Natural killer cell treated with Interleukin-12 subunit alpha and Interleukin-12 subunit beta and Interleukin-15 and Interleukin-18, amount 100 ng/mL, for 72 hours (primary cell): ENCODE measurements around the gene SAP30BP. TPM values are rescaled to one million over a fixed set of nuclear protein-coding genes. Genes with fewer than 3 reads are reported as not detected.

Experiments
- ATAC-seq, 2 donors: fragments of 150-1000 bp; cut with Tn5 transposase in 1 of 2; sonication (Bioruptor Pico), chemical (Tn5 transposase) in 1 of 2; 2 replicates each; pipeline ENCODE4 v1.10.0; 2021
- DNase-seq: peaks from one replicate; pipeline ENCODE4 v3.0.0; 2022; ENCODE audit warnings: low spot score
- H3K27ac Mint-ChIP-seq, 2 donors: 1 replicate in 1 of 2; 2 replicates in 1 of 2; pipeline ENCODE4 v1.8.0; 2022; ENCODE audit warnings: mixed read lengths in 2 of 2, mild to moderate bottlenecking in 1 of 2, moderate library complexity in 1 of 2
- H3K27me3 Mint-ChIP-seq, 2 donors: 1 replicate in 1 of 2; 2 replicates in 1 of 2; pipeline ENCODE4 v1.8.0; 2022; ENCODE audit warnings: mixed read lengths in 2 of 2
- H3K36me3 Mint-ChIP-seq: one replicate; pipeline ENCODE4 v1.8.0; 2022; ENCODE audit warnings: mixed read lengths
- H3K4me1 Mint-ChIP-seq, 2 donors: 1 replicate in 1 of 2; 2 replicates in 1 of 2; pipeline ENCODE4 v1.8.0; 2022; ENCODE audit warnings: low read depth in 2 of 2, mixed read lengths in 2 of 2, mild to moderate bottlenecking in 1 of 2
- H3K4me3 Mint-ChIP-seq: one replicate; pipeline ENCODE4 v1.8.0; 2022; ENCODE audit warnings: mixed read lengths
- H3K9me3 Mint-ChIP-seq: 2 replicates; pipeline ENCODE4 v1.8.0; 2022; ENCODE audit warnings: mixed read lengths
- total RNA-seq, 2 donors: library from RNA; stranded (reverse); gene quantifications; one replicate each; pipeline ENCODE4 v1.2.3, GENCODE V29; 2022

The SAP30BP gene
- total RNA-seq, 2 donors from 2014 or later: 129 TPM

- Mint-ChIP-seq H3K4me1 (peaks cover 38 to 44% of the 10 kb centered on the region in 2 donors), H3K27me3 (no peaks in the 10 kb centered on the region), H3K36me3 (peaks cover 4% of the 10 kb centered on the region), H3K9me3 (no peaks in the 10 kb centered on the region), H3K4me3 (no peak overlapping the region), H3K27ac (no peak overlapping the region)
- DNase-seq (no peak), ATAC-seq (no peak)
Observed at GRCh38 chr17:75693500-75694481, 26.7 kb downstream of the SAP30BP start.

GRCh38 chr17:75694536-75694935, 27.4 kb downstream of the SAP30BP start:
- H3K9me3 Mint-ChIP-seq: no peaks in the 10 kb centered on the region
- DNase-seq (no peak), ATAC-seq (no peak)
- no peaks in the 10 kb centered on the region for H3K27me3 Mint-ChIP-seq
- peaks cover 4% of the 10 kb centered on the region for H3K36me3 Mint-ChIP-seq
- no peak overlapping the region for H3K4me3 Mint-ChIP-seq
- no peak overlapping the region for H3K27ac Mint-ChIP-seq
- H3K4me1 Mint-ChIP-seq: peaks cover 31 to 39% of the 10 kb centered on the region in 2 donors

- Mint-ChIP-seq H3K27me3 (no peaks in the 10 kb centered on the region), H3K27ac (peak overlapping the region in 1 of 2 donors; percentile 26), H3K4me1 (peaks cover 26 to 34% of the 10 kb centered on the region in 2 donors), H3K4me3 (no peak overlapping the region), H3K36me3 (peaks cover 4% of the 10 kb centered on the region), H3K9me3 (no peaks in the 10 kb centered on the region)
- ATAC-seq: no peak
- DNase-seq: no peak
Observed at GRCh38 chr17:75695141-75695829, 28.1 kb downstream of the SAP30BP start.

- peaks cover 4% of the 10 kb centered on the region for H3K36me3 Mint-ChIP-seq
Observed at GRCh38 chr17:75695830-75696271, 28.7 kb downstream of the SAP30BP start.

GRCh38 chr17:75697651-75698291, 30.6 kb downstream of the SAP30BP start:
- no peaks in the 10 kb centered on the region for H3K9me3 Mint-ChIP-seq
- no peak for DNase-seq
- no peaks in the 10 kb centered on the region for H3K27me3 Mint-ChIP-seq
- peaks cover 12% of the 10 kb centered on the region for H3K36me3 Mint-ChIP-seq
- ATAC-seq: no peak
- H3K4me1 Mint-ChIP-seq: peaks cover 4 to 11% of the 10 kb centered on the region in 2 donors
- H3K27ac Mint-ChIP-seq: no peak overlapping the region
- no peak overlapping the region for H3K4me3 Mint-ChIP-seq

More at GRCh38 chr17:75695830-75696271, 28.7 kb downstream of the SAP30BP start:
- no peak overlapping the region for H3K27ac Mint-ChIP-seq
- H3K4me1 Mint-ChIP-seq: peaks cover 21 to 29% of the 10 kb centered on the region in 2 donors
- no peak for ATAC-seq
- H3K27me3 Mint-ChIP-seq: no peaks in the 10 kb centered on the region
- no peak overlapping the region for H3K4me3 Mint-ChIP-seq
- H3K9me3 Mint-ChIP-seq: no peaks in the 10 kb centered on the region
- DNase-seq: no peak

- Mint-ChIP-seq H3K36me3 (peaks cover 12% of the 10 kb centered on the region), H3K4me1 (peaks cover 4 to 11% of the 10 kb centered on the region in 2 donors), H3K4me3 (no peak overlapping the region), H3K9me3 (no peaks in the 10 kb centered on the region), H3K27ac (no peak overlapping the region), H3K27me3 (no peaks in the 10 kb centered on the region)
- DNase-seq: no peak
- no peak for ATAC-seq
Observed at GRCh38 chr17:75698659-75699058, 31.5 kb downstream of the SAP30BP start.

- H3K9me3 Mint-ChIP-seq: no peaks in the 10 kb centered on the region
- ATAC-seq: no peak
- H3K4me1 Mint-ChIP-seq: peaks cover 0 to 11% of the 10 kb centered on the region in 2 donors
- no peaks in the 10 kb centered on the region for H3K27me3 Mint-ChIP-seq
- H3K4me3 Mint-ChIP-seq: no peak overlapping the region
- H3K36me3 Mint-ChIP-seq: peaks cover 7% of the 10 kb centered on the region
- peak overlapping the region in 1 of 2 donors; percentile 14 for H3K27ac Mint-ChIP-seq
- no peak for DNase-seq
Observed at GRCh38 chr17:75701288-75701687, 34.1 kb downstream of the SAP30BP start.

- Mint-ChIP-seq H3K27ac (no peak overlapping the region), H3K36me3 (peaks cover 7% of the 10 kb centered on the region), H3K27me3 (no peaks in the 10 kb centered on the region), H3K4me3 (no peak overlapping the region), H3K9me3 (no peaks in the 10 kb centered on the region), H3K4me1 (peaks cover 0 to 2% of the 10 kb centered on the region in 2 donors)
- ATAC-seq: no peak
- DNase-seq: no peak
Observed at GRCh38 chr17:75703191-75703590, 36.1 kb downstream of the SAP30BP start.

GRCh38 chr17:75703591-75703990, 36.5 kb downstream of the SAP30BP start:
- DNase-seq (no peak), ATAC-seq (no peak)
- Mint-ChIP-seq H3K36me3 (peaks cover 7% of the 10 kb centered on the region), H3K4me3 (no peak overlapping the region), H3K27me3 (no peaks in the 10 kb centered on the region), H3K9me3 (no peaks in the 10 kb centered on the region), H3K4me1 (peaks cover 0 to 2% of the 10 kb centered on the region in 2 donors), H3K27ac (no peak overlapping the region)

- Mint-ChIP-seq H3K4me3 (no peak overlapping the region), H3K4me1 (no peaks in the 10 kb centered on the region), H3K9me3 (no peaks in the 10 kb centered on the region), H3K27ac (no peak overlapping the region), H3K36me3 (peaks cover 7% of the 10 kb centered on the region), H3K27me3 (no peaks in the 10 kb centered on the region)
- DNase-seq: no peak
- ATAC-seq: no peak
Observed at GRCh38 chr17:75704963-75705875, 38.1 kb downstream of the SAP30BP start.

- no peak overlapping the region for H3K4me3 Mint-ChIP-seq
- peaks cover 7% of the 10 kb centered on the region for H3K36me3 Mint-ChIP-seq
- no peaks in the 10 kb centered on the region for H3K9me3 Mint-ChIP-seq
- H3K27me3 Mint-ChIP-seq: no peaks in the 10 kb centered on the region
- ATAC-seq (no peak), DNase-seq (no peak)
- H3K4me1 Mint-ChIP-seq: no peaks in the 10 kb centered on the region
- no peak overlapping the region for H3K27ac Mint-ChIP-seq
Observed at GRCh38 chr17:75706042-75706728, 39.0 kb downstream of the SAP30BP start.

GRCh38 chr17:75707079-75707571, 40.0 kb downstream of the SAP30BP start:
- H3K4me3 Mint-ChIP-seq: no peak overlapping the region
- H3K4me1 Mint-ChIP-seq: no peaks in the 10 kb centered on the region
- DNase-seq (no peak), ATAC-seq (no peak)
- H3K9me3 Mint-ChIP-seq: no peaks in the 10 kb centered on the region
- H3K27ac Mint-ChIP-seq: no peak overlapping the region
- no peaks in the 10 kb centered on the region for H3K36me3 Mint-ChIP-seq
- no peaks in the 10 kb centered on the region for H3K27me3 Mint-ChIP-seq
